ENCODE results near the gene RRP7A. TPM values are rescaled to one million over a fixed set of nuclear protein-coding genes. Genes with fewer than 3 reads are reported as not detected.
A peak's percentile ranks its signal among the peaks of the same experiment; 100 is the strongest.
"Not testable (repeated sequence)": the region's sequence is repeated elsewhere in the genome, so short reads cannot be mapped to it uniquely, and the experiment has no call there.

The RRP7A gene
- total and polyA plus RNA-seq, 2 donors (not counting 1 experiment from before 2014, with no cell fraction given) = 18.3 to 98.5 TPM

GRCh38 chr22:42521228-42521546, 1.6 kb upstream of the RRP7A start:
- H3K4me1 Mint-ChIP-seq = peaks cover 17% of the 10 kb centered on the region
- H3K27ac Mint-ChIP-seq = peak overlapping the region; percentile 76
- no peak for TF ChIP-seq EZH2 (IDR thresholded peaks at IDR 0.05; ENCODE audit: borderline replicate concordance, insufficient read depth, low read depth, low read length, poor library complexity, severe bottlenecking)
- TF ChIP-seq, protein P1, sequence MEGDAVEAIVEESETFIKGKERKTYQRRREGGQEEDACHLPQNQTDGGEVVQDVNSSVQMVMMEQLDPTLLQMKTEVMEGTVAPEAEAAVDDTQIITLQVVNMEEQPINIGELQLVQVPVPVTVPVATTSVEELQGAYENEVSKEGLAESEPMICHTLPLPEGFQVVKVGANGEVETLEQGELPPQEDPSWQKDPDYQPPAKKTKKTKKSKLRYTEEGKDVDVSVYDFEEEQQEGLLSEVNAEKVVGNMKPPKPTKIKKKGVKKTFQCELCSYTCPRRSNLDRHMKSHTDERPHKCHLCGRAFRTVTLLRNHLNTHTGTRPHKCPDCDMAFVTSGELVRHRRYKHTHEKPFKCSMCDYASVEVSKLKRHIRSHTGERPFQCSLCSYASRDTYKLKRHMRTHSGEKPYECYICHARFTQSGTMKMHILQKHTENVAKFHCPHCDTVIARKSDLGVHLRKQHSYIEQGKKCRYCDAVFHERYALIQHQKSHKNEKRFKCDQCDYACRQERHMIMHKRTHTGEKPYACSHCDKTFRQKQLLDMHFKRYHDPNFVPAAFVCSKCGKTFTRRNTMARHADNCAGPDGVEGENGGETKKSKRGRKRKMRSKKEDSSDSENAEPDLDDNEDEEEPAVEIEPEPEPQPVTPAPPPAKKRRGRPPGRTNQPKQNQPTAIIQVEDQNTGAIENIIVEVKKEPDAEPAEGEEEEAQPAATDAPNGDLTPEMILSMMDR (IDR thresholded peaks at IDR 0.05) = no peak
- H3K9ac ChIP-seq (ENCODE audit: low read length) = no peak overlapping the region
- H3K4me3 Mint-ChIP-seq = peak overlapping the region; percentile 36
- H3K36me3 ChIP-seq (replicated peaks in 1 of 2; ENCODE audit: control extremely low read depth in 1 of 2, control insufficient read depth in 1 of 2, extremely low read depth in 1 of 2, insufficient read depth in 2 of 2, low read length in 1 of 2) = peaks cover 0 to 13% of the 10 kb centered on the region in 2 experiments
- no peak overlapping the region for H3K27ac ChIP-seq (ENCODE audit: low read length in 2 of 2)
- ChIA-PET CTCF (interaction anchor here (0.6 to 1.0 kb wide), 4 partner anchors 9 to 112 kb away, joined by 3 read pairs; no protein-coding TSS in a partner anchor), POLR2A (interaction anchor here (0.7 kb wide), 1 partner anchor 61 kb away, joined by 6 read pairs; no protein-coding TSS in a partner anchor)
- no peak overlapping the region for H2AFZ ChIP-seq (ENCODE audit: insufficient read depth, low read depth, low read length, poor library complexity, severe bottlenecking)
- WGBS (ENCODE audit: insufficient coverage) = 96% methylated on average over 8 of the region's 9 CpGs
- H3K4me2 ChIP-seq (replicated peaks; ENCODE audit: low read depth, low read length, poor library complexity, severe bottlenecking) = no peak overlapping the region
- DNase-seq (no peak), ATAC-seq (ENCODE audit: low read depth) (no peak)
- H3K79me2 ChIP-seq (ENCODE audit: control insufficient read depth, insufficient read depth, low read length) = peaks cover 45% of the 10 kb centered on the region
- no peaks in the 10 kb centered on the region for H3K9me3 Mint-ChIP-seq (ENCODE audit: insufficient read depth)
- peaks cover 3 to 18% of the 10 kb centered on the region in 2 donors for H3K4me1 ChIP-seq (ENCODE audit: control insufficient read depth in 2 of 2, insufficient read depth in 2 of 2, low read length in 2 of 2)
- H3K27me3 Mint-ChIP-seq = no peaks in the 10 kb centered on the region
- intact Hi-C loops (cut with micrococcal nuclease) = no loop called here
- no peaks in the 10 kb centered on the region for H3K9me3 ChIP-seq (ENCODE audit: control extremely low read depth in 1 of 3, control insufficient read depth in 2 of 3, insufficient read depth in 1 of 3, low read length in 2 of 3)
- H3K27me3 ChIP-seq (replicated peaks in 1 of 4; ENCODE audit: control extremely low read depth in 1 of 4, control insufficient read depth in 3 of 4, insufficient read depth in 4 of 4, low read length in 3 of 4) = no peaks in the 10 kb centered on the region
- H3K4me3 ChIP-seq (ENCODE audit: control extremely low read depth in 1 of 5, extremely low read depth in 1 of 5, insufficient read depth in 1 of 5, low read depth in 2 of 5, low read length in 4 of 5) = no peak overlapping the region
- H4K20me1 ChIP-seq (ENCODE audit: control insufficient read depth, insufficient read depth, low read length, poor library complexity, severe bottlenecking) = peaks cover 7% of the 10 kb centered on the region

- Histone ChIP-seq H3K4me1 (ENCODE audit: control insufficient read depth in 2 of 2, insufficient read depth in 2 of 2, low read length in 2 of 2) (peaks cover 3 to 18% of the 10 kb centered on the region in 2 donors), H3K36me3 (replicated peaks in 1 of 2; ENCODE audit: control extremely low read depth in 1 of 2, control insufficient read depth in 1 of 2, extremely low read depth in 1 of 2, insufficient read depth in 2 of 2, low read length in 1 of 2) (peaks cover 0 to 28% of the 10 kb centered on the region in 2 experiments), H3K79me2 (ENCODE audit: control insufficient read depth, insufficient read depth, low read length) (peaks cover 37% of the 10 kb centered on the region), H3K4me3 (ENCODE audit: control extremely low read depth in 1 of 5, extremely low read depth in 1 of 5, insufficient read depth in 1 of 5, low read depth in 2 of 5, low read length in 4 of 5) (peak overlapping the region in 4 of 5 experiments; percentile 69 to 84 (median 76)), H3K27ac (ENCODE audit: low read length in 2 of 2) (peak overlapping the region; percentile 74 to 80), H3K9ac (ENCODE audit: low read length) (peak overlapping the region; percentile 79), H4K20me1 (ENCODE audit: control insufficient read depth, insufficient read depth, low read length, poor library complexity, severe bottlenecking) (peaks cover 21% of the 10 kb centered on the region), H2AFZ (ENCODE audit: insufficient read depth, low read depth, low read length, poor library complexity, severe bottlenecking) (peak overlapping the region; percentile 77), H3K4me2 (replicated peaks; ENCODE audit: low read depth, low read length, poor library complexity, severe bottlenecking) (peak overlapping the region; percentile 82)
- ATAC-seq (ENCODE audit: low read depth) = peak; percentile 26
- POLR2A ChIA-PET; DNase-seq; H3K9me3 ChIP-seq (ENCODE audit: control extremely low read depth in 1 of 3, control insufficient read depth in 2 of 3, insufficient read depth in 1 of 3, low read length in 2 of 3); H3K27me3 ChIP-seq (replicated peaks in 1 of 4; ENCODE audit: control extremely low read depth in 1 of 4, control insufficient read depth in 3 of 4, insufficient read depth in 4 of 4, low read length in 3 of 4); H3K9me3 Mint-ChIP-seq (ENCODE audit: insufficient read depth); CTCF ChIA-PET; H3K27me3 Mint-ChIP-seq: not testable (repeated sequence)
- peaks cover 17% of the 10 kb centered on the region for H3K4me1 Mint-ChIP-seq
- H3K27ac Mint-ChIP-seq = peak overlapping the region; percentile 98
- WGBS (ENCODE audit: insufficient coverage) = 2% methylated on average over 8 of the region's 28 CpGs
- peak overlapping the region; percentile 98 for H3K4me3 Mint-ChIP-seq
- intact Hi-C loops (cut with micrococcal nuclease) = loop anchor here (1.0 to 2.0 kb wide), 3 partner anchors 14 to 95 kb away; partner anchors contain the start of genes POLDIP3 and SERHL2
These were observed 715 bp downstream of the RRP7A start for GRCh38 chr22:42518638-42519524.

GRCh38 chr22:42517103-42517502, 2.5 kb downstream of the RRP7A start:
- peaks cover 0 to 36% of the 10 kb centered on the region in 2 experiments for H3K36me3 ChIP-seq (replicated peaks in 1 of 2; ENCODE audit: control extremely low read depth in 1 of 2, control insufficient read depth in 1 of 2, extremely low read depth in 1 of 2, insufficient read depth in 2 of 2, low read length in 1 of 2)
- peaks cover 21% of the 10 kb centered on the region for H4K20me1 ChIP-seq (ENCODE audit: control insufficient read depth, insufficient read depth, low read length, poor library complexity, severe bottlenecking)
- H3K4me3 Mint-ChIP-seq; H3K27ac Mint-ChIP-seq; ATAC-seq (ENCODE audit: low read depth); H3K27me3 ChIP-seq (replicated peaks in 1 of 4; ENCODE audit: control extremely low read depth in 1 of 4, control insufficient read depth in 3 of 4, insufficient read depth in 4 of 4, low read length in 3 of 4); H2AFZ ChIP-seq (ENCODE audit: insufficient read depth, low read depth, low read length, poor library complexity, severe bottlenecking); H3K27me3 Mint-ChIP-seq; H3K4me3 ChIP-seq (ENCODE audit: control extremely low read depth in 1 of 5, extremely low read depth in 1 of 5, insufficient read depth in 1 of 5, low read depth in 2 of 5, low read length in 4 of 5); DNase-seq; H3K9me3 ChIP-seq (ENCODE audit: control extremely low read depth in 1 of 3, control insufficient read depth in 2 of 3, insufficient read depth in 1 of 3, low read length in 2 of 3); H3K27ac ChIP-seq (ENCODE audit: low read length in 2 of 2); intact Hi-C loops (cut with micrococcal nuclease); H3K4me2 ChIP-seq (replicated peaks; ENCODE audit: low read depth, low read length, poor library complexity, severe bottlenecking); H3K9ac ChIP-seq (ENCODE audit: low read length); H3K9me3 Mint-ChIP-seq (ENCODE audit: insufficient read depth): not testable (repeated sequence)
- H3K4me1 Mint-ChIP-seq = peaks cover 19% of the 10 kb centered on the region
- POLR2A ChIA-PET = interaction anchor here (0.6 kb wide), 3 partner anchors 27 to 1097 kb away, joined by 3 to 6 read pairs (median 5); no protein-coding TSS in a partner anchor
- peaks cover 3 to 18% of the 10 kb centered on the region in 2 donors for H3K4me1 ChIP-seq (ENCODE audit: control insufficient read depth in 2 of 2, insufficient read depth in 2 of 2, low read length in 2 of 2)
- H3K79me2 ChIP-seq (ENCODE audit: control insufficient read depth, insufficient read depth, low read length) = peaks cover 23% of the 10 kb centered on the region
- WGBS (ENCODE audit: insufficient coverage) = 100% methylated on average over 1 of the region's 7 CpGs
- CTCF ChIA-PET = interaction anchor here (0.6 to 1.2 kb wide), 4 partner anchors 15 to 90 kb away, joined by 3 to 4 read pairs (median 3); partner anchors contain the start of gene SERHL2

Data from B cell (primary cell).